ENCODE measurements around the gene CD58. TPM values are rescaled to one million over a fixed set of nuclear protein-coding genes. Genes with fewer than 3 reads are reported as not detected.

CD58 gene
- total RNA-seq, result 14.6 and 16.3 TPM in 2 replicates

DNA sequence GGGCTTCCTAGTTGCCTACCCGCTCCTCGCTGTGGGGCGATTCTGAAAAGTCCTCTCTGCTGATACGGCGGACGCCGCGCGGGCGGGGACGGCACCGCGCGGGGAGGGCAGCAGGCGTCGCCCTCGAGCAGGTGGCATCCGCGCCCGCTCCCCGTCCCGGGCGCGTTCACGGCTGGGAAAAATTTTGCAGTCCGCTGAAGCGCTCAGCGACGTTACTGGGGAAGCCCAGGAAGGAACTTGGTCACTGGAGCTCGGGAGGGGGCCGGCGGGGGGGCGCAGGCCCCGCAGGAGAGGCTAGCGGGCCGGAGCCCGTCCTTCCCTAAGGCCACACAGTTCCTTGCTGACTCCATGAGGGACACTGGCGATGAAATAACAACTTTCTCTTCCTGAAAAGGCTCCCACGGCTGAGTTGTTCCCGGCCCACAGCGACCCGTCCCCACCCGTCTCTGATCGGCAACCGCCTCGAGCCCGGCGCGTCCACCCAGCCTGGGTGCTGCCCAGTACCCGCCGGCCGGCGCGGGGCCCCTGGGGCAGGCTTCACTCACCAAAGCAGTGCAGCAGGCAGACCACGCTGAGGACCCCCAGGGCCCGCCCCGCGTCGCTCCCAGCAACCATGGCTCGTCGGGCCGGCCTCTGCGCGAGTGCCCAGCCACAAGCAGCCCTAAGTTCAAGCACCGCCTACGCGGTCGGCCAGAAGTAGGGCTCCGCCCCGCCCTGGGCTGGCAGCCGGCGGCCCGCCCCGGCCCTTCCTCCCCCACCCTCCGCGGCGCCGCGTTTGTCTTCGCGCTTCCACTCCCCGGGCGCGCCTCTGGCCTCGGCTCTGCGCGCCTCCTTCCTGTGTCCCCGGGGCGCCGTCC lies at the start of gene CD58:
TSS of gene CD58 (minus strand) at position 669 of the 857 bp plus-strand sequence. CDS start at position 615, 54 bp downstream.

Small RNA genes lying within 50 kb of the gene (small RNA-seq; reads per million reads assigned to genes)
- not detected for gene MIR548AC

Other genes starting within 250 kb of the CD58 start
- gene ATP1A1, start 197.8 kb downstream of the CD58 start, total RNA-seq, result 156 and 165 TPM in 2 replicates
- 2.1 and 2.5 TPM in 2 replicates for gene IGSF3, start 96.7 kb upstream of the CD58 start, total RNA-seq
- not detected in 2 replicates for gene CD2, start 183.4 kb upstream of the CD58 start, total RNA-seq